ENCODE data around the gene KIF19. TPM values are rescaled to one million over a fixed set of nuclear protein-coding genes. Genes with fewer than 3 reads are reported as not detected.

The KIF19 gene
- total RNA-seq, 1 experiment from 2014 or later: not detected

DNA sequence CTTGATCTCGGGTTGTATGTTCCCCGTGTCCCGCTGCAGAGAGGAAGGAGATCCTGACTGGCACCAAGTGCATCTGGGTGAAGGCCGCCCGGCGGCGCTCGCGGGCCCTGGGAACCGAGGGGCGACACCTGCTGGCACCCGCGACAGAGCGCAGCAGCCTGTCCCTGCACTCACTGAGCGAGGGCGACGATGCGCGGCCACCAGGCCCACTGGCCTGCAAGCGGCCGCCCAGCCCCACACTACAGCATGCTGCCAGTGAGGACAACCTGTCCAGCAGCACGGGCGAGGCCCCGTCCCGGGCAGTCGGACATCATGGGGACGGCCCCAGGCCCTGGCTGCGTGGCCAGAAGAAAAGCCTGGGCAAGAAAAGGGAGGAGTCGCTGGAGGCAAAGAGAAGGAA is 28.1 kb downstream of the KIF19 start:
- Histone ChIP-seq H3K4me1 (replicated peaks; ENCODE audit: insufficient read depth) (no peaks in the 10 kb centered on the region), H3K27me3 (ENCODE audit: insufficient read depth, low read depth) (peaks cover 65% of the 10 kb centered on the region), H3K9me3 (ENCODE audit: insufficient read depth, low read depth) (no peaks in the 10 kb centered on the region), H3K36me3 (ENCODE audit: low read depth) (no peaks in the 10 kb centered on the region), H3K9me2 (ENCODE audit: insufficient read depth) (no peaks in the 10 kb centered on the region), H3K4me2 (no peak overlapping the region), H3F3A (ENCODE audit: insufficient read depth, low read depth) (no peaks in the 10 kb centered on the region), H3K79me2 (ENCODE audit: low read depth) (no peaks in the 10 kb centered on the region), H3K27ac (no peak overlapping the region), H4K20me1 (ENCODE audit: insufficient read depth) (no peaks in the 10 kb centered on the region), H3K4me3 (no peak overlapping the region), H2AFZ (no peak overlapping the region)
- CTCF ChIA-PET: no interaction called here
- TF ChIP-seq, protein P1, sequence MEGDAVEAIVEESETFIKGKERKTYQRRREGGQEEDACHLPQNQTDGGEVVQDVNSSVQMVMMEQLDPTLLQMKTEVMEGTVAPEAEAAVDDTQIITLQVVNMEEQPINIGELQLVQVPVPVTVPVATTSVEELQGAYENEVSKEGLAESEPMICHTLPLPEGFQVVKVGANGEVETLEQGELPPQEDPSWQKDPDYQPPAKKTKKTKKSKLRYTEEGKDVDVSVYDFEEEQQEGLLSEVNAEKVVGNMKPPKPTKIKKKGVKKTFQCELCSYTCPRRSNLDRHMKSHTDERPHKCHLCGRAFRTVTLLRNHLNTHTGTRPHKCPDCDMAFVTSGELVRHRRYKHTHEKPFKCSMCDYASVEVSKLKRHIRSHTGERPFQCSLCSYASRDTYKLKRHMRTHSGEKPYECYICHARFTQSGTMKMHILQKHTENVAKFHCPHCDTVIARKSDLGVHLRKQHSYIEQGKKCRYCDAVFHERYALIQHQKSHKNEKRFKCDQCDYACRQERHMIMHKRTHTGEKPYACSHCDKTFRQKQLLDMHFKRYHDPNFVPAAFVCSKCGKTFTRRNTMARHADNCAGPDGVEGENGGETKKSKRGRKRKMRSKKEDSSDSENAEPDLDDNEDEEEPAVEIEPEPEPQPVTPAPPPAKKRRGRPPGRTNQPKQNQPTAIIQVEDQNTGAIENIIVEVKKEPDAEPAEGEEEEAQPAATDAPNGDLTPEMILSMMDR (conservative IDR thresholded peaks at IDR 0.05): peak; percentile 59
- TF ChIP-seq EZH2 (IDR thresholded peaks at IDR 0.05; ENCODE audit: low read depth): no peak
- BruUV-seq (replicated peaks): no TSS peak
- POLR2A ChIA-PET (ENCODE audit: unreplicated experiment): no interaction called here
- intact Hi-C loops (cut with micrococcal nuclease; ENCODE audit: unreplicated experiment): no loop called here
- peak in 1 of 2 experiments; percentile 46 for DNase-seq

DNA sequence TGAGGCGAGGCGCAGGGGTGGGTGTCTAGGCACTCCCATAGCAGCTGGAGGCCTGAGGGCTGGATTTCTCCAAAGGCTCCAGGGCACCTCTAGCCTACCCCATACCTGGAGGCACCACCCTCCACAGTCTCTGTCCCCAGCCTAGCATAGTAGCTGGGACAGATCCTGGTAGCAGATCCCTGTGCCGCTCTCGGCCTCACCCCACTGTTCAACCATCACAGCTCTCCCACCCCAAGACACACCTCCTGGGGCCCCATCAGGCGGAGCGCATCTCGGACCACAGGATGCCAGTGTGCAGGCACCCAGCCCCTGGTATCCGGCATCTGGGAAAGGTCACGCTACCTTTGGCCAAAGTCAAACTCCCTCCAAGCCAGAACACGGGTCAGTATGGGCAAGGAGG is 28.5 kb downstream of the KIF19 start:
- H3K4me3 ChIP-seq: no peak overlapping the region
- BruUV-seq (replicated peaks): no TSS peak
- no peaks in the 10 kb centered on the region for H3K9me2 ChIP-seq (ENCODE audit: insufficient read depth)
- H3K79me2 ChIP-seq (ENCODE audit: low read depth): no peaks in the 10 kb centered on the region
- H3K36me3 ChIP-seq (ENCODE audit: low read depth): no peaks in the 10 kb centered on the region
- ChIA-PET POLR2A (ENCODE audit: unreplicated experiment) (no interaction called here), CTCF (no interaction called here)
- H2AFZ ChIP-seq: no peak overlapping the region
- peaks cover 65% of the 10 kb centered on the region for H3K27me3 ChIP-seq (ENCODE audit: insufficient read depth, low read depth)
- no peaks in the 10 kb centered on the region for H4K20me1 ChIP-seq (ENCODE audit: insufficient read depth)
- intact Hi-C loops (cut with micrococcal nuclease; ENCODE audit: unreplicated experiment): no loop called here
- H3K4me1 ChIP-seq (replicated peaks; ENCODE audit: insufficient read depth): no peaks in the 10 kb centered on the region
- DNase-seq: no peak
- H3F3A ChIP-seq (ENCODE audit: insufficient read depth, low read depth): no peaks in the 10 kb centered on the region
- no peak overlapping the region for H3K27ac ChIP-seq
- H3K4me2 ChIP-seq: no peak overlapping the region
- H3K9me3 ChIP-seq (ENCODE audit: insufficient read depth, low read depth): no peaks in the 10 kb centered on the region
- no peak for TF ChIP-seq EZH2 (IDR thresholded peaks at IDR 0.05; ENCODE audit: low read depth)

DNA sequence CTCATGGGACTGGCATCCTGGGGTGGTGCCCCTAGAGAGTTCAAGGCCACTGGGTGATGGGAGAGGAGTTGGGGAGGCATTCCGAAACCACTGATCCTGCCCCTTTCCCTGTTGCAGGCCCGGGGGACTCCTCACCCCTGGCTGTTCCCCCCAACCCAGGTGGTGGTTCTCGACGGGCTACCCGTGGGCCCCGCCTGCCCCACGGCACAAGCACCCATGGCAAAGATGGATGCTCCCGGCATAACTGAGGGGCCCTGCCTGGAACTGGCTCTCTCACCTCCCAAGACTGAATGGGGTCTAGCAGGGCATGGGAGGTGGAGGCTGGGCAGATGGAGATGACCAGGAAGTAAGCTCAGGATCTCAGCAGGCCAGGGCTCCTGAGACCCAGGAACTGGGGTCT is 29.0 kb downstream of the KIF19 start:
- H3K4me2 ChIP-seq: no peak overlapping the region
- no peaks in the 10 kb centered on the region for H3K4me1 ChIP-seq (replicated peaks; ENCODE audit: insufficient read depth)
- TF ChIP-seq, protein P1 (conservative IDR thresholded peaks at IDR 0.05): no peak
- no peak for TF ChIP-seq EZH2 (IDR thresholded peaks at IDR 0.05; ENCODE audit: low read depth)
- peaks cover 66% of the 10 kb centered on the region for H3K27me3 ChIP-seq (ENCODE audit: insufficient read depth, low read depth)
- no peak overlapping the region for H3K4me3 ChIP-seq
- no peaks in the 10 kb centered on the region for H3K79me2 ChIP-seq (ENCODE audit: low read depth)
- H2AFZ ChIP-seq: no peak overlapping the region
- H3K27ac ChIP-seq: no peak overlapping the region
- no peaks in the 10 kb centered on the region for H3K36me3 ChIP-seq (ENCODE audit: low read depth)
- ChIA-PET POLR2A (ENCODE audit: unreplicated experiment) (no interaction called here), CTCF (no interaction called here)
- H3F3A ChIP-seq (ENCODE audit: insufficient read depth, low read depth): no peaks in the 10 kb centered on the region
- no peaks in the 10 kb centered on the region for H3K9me3 ChIP-seq (ENCODE audit: insufficient read depth, low read depth)
- DNase-seq: no peak
- no TSS peak for BruUV-seq (replicated peaks)
- no peaks in the 10 kb centered on the region for H4K20me1 ChIP-seq (ENCODE audit: insufficient read depth)
- H3K9me2 ChIP-seq (ENCODE audit: insufficient read depth): no peaks in the 10 kb centered on the region
- intact Hi-C loops (cut with micrococcal nuclease; ENCODE audit: unreplicated experiment): no loop called here
